Measurements from ENCODE around the gene KCNK1.

- TF ChIP-seq CTCF (IDR thresholded peaks at IDR 0.05) (no peak), REST (IDR thresholded peaks at IDR 0.05; ENCODE audit: insufficient read depth in 1 of 2, low read depth in 2 of 2, low read length in 1 of 2) (no peak), POLR2AphosphoS5 (IDR thresholded peaks at IDR 0.05; ENCODE audit: low read depth, low read length) (no peak), SIN3A (IDR thresholded peaks at IDR 0.05; ENCODE audit: borderline replicate concordance, insufficient read depth, low read depth, low read length) (no peak)
Observed at GRCh38 chr1:233681285-233681684, 67.4 kb downstream of the KCNK1 start.

All from Panc1 (cell line).